Activated T-helper 1 cell treated with anti-CD3 and anti-CD28 coated beads, Interleukin-2, amount 50 U/mL, for 16 hours (primary cell): ENCODE results near the gene TSPAN5.
"Not testable (repeated sequence)": the region's sequence is repeated elsewhere in the genome, so short reads cannot be mapped to it uniquely, and the experiment has no call there.

ENCODE experiments used
- DNase-seq, 2 donors: peaks; one replicate each; pipeline ENCODE4 v3.0.0-alpha.2; 2020; ENCODE audit warnings: low read depth in 1 of 2, low spot score in 1 of 2

The TSPAN5 gene

GRCh38 chr4:98658287-98659105, at the start of gene TSPAN5:
Gene TSPAN5, minus strand, starts transcription at chr4:98658611.
- DNase-seq, result peak; percentile 58 to 76

- no peak for DNase-seq
Observed at GRCh38 chr4:98706935-98707334, 48.5 kb upstream of the TSPAN5 start.

- no peak for DNase-seq
Observed at GRCh38 chr4:98706200-98706813, 47.9 kb upstream of the TSPAN5 start.

GRCh38 chr4:98705586-98705985, 47.2 kb upstream of the TSPAN5 start:
- not testable (repeated sequence) for DNase-seq

GRCh38 chr4:98700656-98701055, 42.2 kb upstream of the TSPAN5 start:
- DNase-seq, result no peak

- no peak for DNase-seq
Observed at GRCh38 chr4:98694076-98694475, 35.7 kb upstream of the TSPAN5 start.

- DNase-seq, result no peak
Observed at GRCh38 chr4:98692411-98692810, 34.0 kb upstream of the TSPAN5 start.

GRCh38 chr4:98691588-98691987, 33.2 kb upstream of the TSPAN5 start:
- DNase-seq, result no peak

- DNase-seq, result no peak
Observed at GRCh38 chr4:98689507-98690174, 31.2 kb upstream of the TSPAN5 start.

- no peak for DNase-seq
Observed at GRCh38 chr4:98688411-98689290, 30.2 kb upstream of the TSPAN5 start.

- no peak for DNase-seq
Observed at GRCh38 chr4:98687876-98688275, 29.5 kb upstream of the TSPAN5 start.

GRCh38 chr4:98686847-98687246, 28.4 kb upstream of the TSPAN5 start:
- DNase-seq, result no peak

- DNase-seq, result no peak
Observed at GRCh38 chr4:98686043-98686707, 27.8 kb upstream of the TSPAN5 start.

- no peak for DNase-seq
Observed at GRCh38 chr4:98685225-98686042, 27.0 kb upstream of the TSPAN5 start.

- DNase-seq, result no peak
Observed at GRCh38 chr4:98682719-98683118, 24.3 kb upstream of the TSPAN5 start.

- DNase-seq, result no peak
Observed at GRCh38 chr4:98680806-98681205, 22.4 kb upstream of the TSPAN5 start.

GRCh38 chr4:98679738-98680137, 21.3 kb upstream of the TSPAN5 start:
- DNase-seq, result no peak

GRCh38 chr4:98677799-98678198, 19.4 kb upstream of the TSPAN5 start:
- no peak for DNase-seq

GRCh38 chr4:98674404-98675173, 16.2 kb upstream of the TSPAN5 start:
- no peak for DNase-seq
